Activated CD8-positive, alpha-beta memory T cell treated with anti-CD3 and anti-CD28 coated beads for 1 hour (primary cell): ENCODE data around the gene CDKN2AIPNL.
A peak's percentile ranks its signal among the peaks of the same experiment; 100 is the strongest.

Source experiments
- DNase-seq, 2 donors: peaks; one replicate each; pipeline ENCODE4 v3.0.0-alpha.2; 2020; ENCODE audit warnings: low read depth in 1 of 2; ENCODE audit errors: extremely low read depth in 1 of 2

Gene CDKN2AIPNL, protein sequence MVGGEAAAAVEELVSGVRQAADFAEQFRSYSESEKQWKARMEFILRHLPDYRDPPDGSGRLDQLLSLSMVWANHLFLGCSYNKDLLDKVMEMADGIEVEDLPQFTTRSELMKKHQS

DNA sequence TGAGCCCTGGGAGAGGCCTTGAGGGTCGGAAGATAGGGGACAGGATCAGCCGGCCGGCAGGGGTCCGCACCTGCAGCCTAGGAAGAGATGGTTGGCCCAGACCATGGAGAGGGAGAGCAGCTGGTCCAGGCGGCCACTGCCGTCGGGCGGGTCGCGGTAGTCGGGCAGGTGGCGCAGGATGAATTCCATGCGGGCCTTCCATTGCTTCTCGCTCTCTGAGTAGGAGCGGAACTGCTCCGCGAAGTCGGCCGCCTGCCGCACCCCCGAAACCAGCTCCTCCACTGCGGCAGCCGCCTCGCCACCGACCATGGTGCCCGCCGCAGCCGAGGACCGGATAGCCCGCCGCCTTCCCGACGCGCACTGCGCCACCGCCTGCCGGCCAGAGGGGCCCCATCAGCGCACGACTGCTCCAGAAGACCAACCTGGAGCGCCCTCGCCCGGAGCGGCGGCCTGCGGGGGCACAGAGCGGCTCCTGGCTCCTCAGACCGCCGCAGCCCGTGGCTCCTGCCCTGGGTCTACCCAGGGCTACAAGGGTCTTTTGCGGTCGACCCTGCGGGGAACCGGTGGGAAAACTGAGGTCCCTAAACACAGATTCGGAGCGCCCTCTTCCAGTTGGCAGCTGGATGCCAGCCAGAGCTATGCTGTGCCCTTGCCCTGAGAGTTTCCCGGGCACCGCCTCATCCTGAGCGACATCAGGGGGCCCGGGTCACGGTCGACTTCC is at the start of gene CDKN2AIPNL:
Gene CDKN2AIPNL (minus strand): TSS at position 336 of the 721 bp plus-strand sequence. CDS start 27 bp downstream, at position 309.
- DNase-seq, result peak; percentile 76 to 85

DNA sequence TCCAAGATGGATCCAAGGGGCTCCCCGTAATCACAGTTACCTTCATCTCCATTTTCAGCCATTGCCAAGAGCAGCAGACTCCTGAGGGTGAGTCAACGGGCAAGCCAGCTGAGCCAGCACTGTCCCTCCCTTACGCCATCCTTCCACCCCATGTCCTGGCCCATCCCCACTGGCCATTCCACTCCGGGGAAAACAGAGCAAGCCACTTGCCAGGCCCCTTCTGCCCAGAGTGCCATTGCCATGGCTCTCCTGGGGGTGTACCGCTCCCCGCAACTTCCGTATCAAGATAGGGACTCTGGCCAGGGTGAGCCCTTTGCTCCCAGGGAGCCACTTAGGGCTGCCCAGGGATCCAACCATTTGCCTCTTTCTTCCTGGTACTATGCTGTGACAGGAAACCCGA is 48.9 kb upstream of the CDKN2AIPNL start:
- no peak for DNase-seq

DNA sequence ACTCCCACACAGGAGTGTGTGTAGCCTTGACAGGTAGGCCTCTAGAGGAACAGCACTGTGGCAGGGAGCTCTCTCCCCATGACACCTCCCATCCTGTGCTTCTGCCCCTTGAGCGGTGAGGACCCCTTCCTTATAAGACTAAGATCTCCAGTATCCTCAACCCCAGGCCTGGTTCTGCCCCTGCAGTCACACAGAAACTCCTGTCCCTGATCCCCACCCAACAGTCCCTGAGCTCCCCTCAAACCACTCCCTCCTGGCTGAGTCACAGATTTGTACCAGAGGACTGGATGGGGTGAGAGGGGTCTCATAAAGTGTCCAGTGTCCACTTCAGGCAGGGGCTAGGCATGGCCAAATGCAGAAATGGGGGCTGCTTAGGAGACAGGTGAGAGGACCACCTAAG is 47.8 kb upstream of the CDKN2AIPNL start:
- no peak for DNase-seq

DNA sequence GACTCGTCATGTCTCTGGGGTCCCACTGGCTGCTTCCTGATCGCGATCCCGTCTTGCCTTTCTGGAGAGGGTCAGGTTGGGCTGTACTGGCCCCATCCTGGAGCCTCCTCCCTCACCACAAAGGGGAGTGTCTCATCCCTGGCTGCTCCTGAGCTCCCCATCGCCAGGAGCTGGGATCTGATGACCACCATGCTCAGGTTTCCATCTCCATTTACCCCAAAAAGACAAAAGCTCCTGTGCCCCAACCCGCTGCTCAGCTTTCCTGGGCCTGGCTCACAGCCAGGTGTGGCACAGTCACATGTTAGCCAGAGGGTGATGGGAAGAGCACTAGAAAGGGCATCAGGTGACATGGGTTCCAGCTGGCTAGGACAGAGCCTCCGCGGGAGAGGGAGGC is 47.3 kb upstream of the CDKN2AIPNL start:
- DNase-seq, result no peak

DNA sequence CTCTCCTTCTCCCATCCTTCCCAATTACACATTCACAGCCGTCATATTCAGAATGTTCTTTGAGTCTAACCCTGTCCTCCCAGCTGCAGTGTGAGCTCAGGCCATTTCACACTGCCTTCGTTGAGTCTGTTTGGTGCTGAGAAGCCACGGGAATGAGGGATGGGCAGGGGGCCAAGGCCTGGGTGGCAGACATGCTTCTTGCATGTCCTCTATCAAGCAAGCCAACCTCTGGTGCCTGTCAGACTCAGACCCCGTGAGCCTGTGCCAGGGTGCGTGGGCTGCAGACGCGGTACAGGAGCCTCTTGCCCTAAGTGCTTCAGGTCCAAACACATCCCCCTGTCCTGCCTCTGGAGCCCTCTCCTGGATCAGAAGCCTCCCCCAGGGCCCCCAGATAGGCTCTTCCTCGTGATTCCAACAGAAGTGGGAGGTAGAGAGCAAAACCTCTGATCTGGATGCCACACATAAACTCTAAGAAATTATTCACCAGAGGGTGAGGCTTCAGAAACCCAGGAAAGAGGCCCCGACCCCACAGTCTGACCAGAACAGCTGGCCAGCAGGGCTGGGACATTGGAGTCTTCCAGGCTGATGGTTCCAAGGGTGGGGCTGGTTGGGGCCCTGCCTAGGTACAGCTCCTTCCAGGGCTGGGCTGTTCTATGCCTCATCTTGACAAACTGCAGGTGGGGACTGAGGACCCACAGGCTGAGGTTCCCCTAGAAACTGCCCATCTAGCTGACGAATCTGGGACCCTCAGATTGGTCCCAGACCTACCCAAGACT is 46.7 kb upstream of the CDKN2AIPNL start:
- DNase-seq, result no peak

DNA sequence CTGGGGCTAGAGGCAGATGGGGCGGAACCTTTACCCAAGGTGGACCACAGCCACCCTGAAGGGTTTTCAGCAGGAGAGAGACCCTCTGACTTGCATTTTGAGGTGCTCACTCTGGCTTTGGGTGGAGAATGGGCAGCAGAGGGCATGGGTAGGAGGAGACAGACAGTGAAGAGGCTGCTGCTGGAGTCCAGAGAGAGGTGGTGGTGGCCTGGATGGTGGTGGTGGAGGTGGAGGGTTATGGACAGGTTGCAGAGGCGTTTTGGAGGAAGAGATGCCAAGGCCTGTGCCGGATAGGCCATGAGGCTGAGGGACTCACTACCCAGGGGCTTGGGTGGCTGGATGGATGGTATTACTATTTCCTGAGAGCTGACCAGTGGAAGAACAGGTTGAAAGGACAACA is 46.1 kb upstream of the CDKN2AIPNL start:
- DNase-seq, result no peak

DNA sequence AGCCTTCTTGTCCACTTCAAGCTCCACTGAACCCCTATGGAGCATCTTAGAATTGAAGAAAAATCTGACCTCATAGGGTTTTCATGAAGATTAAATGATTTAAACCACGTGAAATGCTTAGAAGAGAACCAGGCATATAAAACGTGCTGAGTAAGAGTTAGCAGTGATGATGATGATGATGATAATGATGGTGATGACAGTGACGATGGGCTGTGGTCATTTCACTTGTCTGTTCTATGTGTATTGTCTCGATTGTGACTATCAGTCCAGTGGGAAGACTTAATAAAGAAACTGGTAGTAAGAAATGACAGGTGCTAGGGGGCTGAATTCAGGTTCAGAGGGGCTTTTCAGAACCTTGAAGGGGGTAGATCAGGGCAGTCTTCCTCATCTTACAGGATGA is 45.1 kb upstream of the CDKN2AIPNL start:
- no peak for DNase-seq

DNA sequence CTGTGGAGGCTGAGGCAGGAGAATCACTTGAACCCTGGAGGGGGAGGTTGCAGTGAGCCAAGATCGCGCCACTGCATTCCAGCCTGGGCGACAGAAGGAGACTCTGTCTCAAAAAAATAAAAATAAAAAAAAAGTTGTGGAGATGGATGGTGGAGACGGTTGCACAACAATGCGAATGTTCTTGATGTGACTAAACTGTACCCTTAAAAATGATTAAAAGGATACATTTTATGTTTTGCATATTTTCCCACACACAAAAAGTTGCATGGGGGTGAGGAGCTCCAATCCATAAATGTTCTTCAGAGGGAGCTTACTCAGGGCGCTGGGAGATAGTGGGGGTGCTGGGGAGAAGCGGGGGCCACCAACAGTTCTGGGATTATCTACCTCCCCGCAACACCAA is 43.8 kb upstream of the CDKN2AIPNL start:
- no peak for DNase-seq

DNA sequence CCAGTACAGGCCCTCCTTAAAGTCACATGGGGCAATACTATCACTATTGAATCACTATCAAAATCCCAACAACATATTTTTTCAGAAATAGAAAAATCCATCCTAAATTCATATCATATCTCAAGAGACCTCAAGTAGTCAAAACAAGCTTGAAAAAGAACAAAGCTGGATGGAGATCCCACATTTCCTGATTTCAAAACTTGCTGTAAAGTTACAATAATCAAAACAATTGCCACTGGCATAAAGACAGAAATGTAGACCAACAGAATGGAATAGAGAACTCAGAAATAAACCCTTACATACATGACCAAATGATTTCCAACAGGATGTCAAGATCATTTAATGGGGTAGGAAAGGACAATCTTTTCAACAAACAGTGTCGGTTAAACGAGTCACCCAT is 41.3 kb upstream of the CDKN2AIPNL start:
- DNase-seq, result no peak

DNA sequence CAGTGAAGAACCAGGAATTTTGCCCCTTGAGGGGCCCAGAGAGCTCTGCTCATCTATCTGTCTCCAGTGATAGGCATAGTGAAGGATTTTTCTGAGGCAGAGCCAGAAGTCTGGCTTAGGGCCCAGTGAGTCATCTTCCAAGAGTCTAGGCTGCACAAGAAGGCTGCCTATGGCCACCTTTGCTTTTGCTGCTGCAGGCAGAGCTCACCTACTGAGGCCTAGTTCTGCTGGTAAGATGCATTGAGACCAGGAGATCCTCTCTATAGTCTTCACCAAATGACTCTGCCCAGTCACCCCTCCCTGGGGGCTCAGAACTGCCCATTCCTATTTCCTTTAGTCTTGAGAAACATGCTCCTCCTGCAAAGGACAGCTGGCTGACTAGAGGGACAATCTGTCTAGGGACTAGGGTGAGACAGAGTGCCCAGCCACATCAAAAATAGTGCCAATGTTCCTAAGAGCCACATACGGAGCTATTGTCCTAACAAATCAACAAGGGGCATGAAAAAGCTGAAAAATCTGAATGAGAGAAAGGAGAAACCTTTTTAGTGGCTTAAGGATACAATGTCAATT is 40.3 kb upstream of the CDKN2AIPNL start:
- no peak for DNase-seq

DNA sequence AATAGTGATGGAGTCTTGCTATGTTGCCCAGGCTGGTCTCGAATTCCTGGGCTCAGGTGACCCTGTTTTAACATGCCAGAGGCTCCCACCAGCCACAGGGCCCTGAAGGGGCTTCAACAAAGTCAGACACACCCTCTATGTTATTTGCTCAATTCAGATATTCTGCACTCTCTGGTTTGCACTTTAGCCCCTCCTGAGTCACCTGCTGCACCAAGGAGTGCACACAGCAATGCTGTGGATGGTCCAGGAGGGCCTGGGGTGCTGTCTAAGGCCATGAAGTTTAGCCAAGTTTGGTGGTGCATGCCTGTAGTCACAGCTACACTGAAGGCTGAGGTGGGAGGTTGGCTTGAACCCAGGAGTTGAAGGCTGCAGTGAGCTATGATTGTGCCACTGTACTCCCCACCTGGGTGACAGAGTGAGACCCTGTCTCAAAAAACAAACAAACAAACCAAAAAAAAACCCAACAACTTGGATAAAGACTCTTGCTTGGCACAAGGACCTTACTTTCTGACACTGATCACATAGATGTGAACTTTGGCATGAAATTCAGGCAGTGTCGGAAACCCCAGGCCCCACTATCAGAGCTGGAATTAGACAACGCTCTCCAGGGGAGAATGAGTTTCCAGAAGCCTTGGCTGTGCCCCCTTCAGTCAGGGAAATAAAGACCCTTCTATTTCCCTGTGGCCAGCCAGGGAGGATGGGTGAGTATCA is 39.7 kb upstream of the CDKN2AIPNL start:
- DNase-seq, result no peak

DNA sequence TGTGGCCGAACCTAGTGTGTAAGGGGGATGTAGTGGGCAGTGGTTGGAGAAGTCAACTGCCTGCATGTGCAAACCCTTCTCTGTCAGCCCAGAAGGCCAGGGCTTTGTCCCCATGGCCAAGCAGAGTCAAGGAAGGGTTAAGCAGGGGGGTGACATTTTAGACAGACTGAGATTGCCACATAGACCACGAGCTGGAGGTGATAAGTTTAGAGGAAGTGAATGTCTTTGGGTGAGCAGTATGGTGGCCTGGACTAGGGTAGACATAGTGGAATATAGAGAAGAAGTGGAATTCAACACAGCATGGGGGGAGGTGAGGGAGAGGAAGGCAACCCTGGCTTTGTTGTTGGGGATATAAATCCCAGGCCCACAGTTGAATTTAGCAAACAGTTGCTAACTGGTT is 38.7 kb upstream of the CDKN2AIPNL start:
- no peak for DNase-seq

DNA sequence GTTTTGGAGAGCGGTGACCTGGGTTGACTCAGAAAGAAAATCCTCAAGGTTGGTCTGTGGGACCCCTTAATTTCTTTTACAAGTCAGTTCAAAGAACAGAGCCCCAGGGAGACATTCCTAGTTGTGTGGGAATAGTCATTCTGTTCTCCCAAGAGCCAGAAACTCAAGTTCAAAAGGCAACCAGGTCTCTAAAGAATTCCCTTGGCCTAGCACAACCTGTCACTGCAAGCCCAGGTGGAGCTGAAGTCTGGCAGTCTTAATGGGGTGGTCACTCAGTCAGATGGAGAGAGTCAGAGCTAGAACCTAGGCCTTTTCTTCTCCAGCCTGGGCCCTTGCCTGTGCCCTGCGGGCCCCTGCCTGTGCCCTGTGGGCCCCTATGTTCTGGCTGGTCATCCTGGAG is 37.5 kb upstream of the CDKN2AIPNL start:
- no peak for DNase-seq

DNA sequence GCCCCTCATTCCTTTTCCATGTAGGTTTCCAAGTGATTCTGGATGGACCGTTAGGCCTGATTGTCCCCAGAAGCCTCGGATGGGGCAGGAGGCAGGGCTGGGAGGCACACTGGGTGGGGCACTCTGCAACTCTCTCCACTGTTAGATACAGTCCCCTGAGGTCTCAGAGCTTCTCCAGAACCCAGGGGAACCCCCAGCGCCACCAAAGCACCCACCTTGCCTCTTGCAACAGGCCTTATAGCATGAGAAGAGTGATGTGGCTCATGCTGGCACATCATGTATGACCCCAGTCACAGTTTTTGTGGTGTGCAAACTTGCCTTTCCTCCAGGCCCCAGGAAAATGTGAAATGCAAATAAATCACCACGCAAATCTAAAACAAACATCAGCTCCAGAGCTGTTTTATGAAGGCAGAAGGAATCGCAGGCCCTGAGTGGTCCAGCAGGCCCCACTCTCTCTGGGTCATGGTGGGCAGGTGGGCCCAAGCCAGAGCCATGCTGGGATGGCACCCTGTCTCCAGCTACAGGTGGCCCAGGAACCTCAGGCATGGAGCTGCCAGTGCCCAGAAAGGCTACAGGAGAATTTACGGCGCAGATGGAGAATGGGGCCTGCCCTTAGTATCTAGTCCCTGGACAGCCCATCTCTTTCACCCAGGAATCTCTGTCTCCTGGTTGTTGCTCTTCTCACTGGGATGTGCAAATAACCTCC is 36.3 kb upstream of the CDKN2AIPNL start:
- DNase-seq, result no peak

DNA sequence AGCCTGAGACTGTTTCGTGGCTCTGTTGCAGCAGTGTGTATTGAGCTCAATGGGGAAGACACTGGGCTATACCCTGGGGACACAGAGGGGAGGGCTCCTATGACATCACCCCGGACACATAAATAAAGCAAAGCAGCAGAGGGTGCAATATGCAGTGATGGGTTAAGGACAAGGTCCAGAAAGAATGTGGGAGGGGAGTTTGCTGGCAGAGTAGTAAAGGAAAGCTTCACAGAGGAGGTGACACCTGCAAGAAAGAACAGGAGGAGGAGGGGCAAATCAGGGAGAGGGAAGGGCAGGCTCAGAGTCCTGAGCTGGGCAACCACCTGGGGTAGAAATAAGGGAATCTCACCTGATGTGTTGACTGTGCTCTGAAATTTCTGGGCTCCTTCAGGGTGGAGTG is 35.3 kb upstream of the CDKN2AIPNL start:
- DNase-seq, result no peak

DNA sequence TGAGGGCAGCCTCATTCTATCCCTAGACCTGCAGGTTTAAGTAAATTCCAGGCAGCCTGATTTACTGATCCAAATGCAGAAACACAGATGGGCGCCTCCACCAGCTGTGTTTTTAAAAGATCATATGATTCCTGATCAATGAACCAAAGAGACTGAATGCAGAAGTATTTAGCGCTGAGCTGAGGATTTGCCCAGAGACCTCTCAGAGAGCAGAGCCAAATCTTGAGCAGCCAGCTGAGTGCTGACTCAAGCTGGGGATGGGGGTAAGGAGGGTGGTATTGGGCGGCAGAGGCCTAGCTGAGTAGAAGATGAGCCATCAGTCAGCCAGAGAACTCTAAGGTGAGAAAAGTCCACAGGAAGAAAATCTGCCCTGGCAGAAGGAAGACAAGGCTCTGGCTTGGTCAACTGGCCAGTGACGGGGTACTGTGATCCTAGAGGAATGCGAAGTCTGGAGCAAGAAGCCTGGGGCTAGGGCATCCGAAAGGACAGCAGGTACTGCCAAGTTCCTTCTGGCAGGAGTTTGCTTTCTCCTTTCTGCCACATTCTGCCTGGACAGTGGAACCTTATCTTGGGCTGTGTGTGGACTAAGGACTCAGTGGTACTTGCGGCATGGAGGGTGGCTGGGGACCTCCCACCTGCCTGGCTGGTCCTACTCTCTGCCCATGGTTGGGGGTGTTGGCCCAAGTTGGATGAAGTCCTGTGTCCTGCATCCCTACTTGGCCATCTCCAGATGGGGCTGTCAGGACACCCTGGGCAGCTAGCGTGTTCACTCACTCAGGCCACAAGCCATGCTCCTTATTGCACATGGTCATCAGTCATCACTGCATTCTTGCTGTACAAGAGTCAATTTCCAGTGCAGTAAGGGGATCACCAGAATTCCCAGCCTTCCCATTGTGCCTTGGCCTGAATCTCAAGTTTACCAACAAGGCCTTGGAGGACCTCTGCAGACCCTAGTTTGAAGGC is 34.5 kb upstream of the CDKN2AIPNL start:
- no peak for DNase-seq

DNA sequence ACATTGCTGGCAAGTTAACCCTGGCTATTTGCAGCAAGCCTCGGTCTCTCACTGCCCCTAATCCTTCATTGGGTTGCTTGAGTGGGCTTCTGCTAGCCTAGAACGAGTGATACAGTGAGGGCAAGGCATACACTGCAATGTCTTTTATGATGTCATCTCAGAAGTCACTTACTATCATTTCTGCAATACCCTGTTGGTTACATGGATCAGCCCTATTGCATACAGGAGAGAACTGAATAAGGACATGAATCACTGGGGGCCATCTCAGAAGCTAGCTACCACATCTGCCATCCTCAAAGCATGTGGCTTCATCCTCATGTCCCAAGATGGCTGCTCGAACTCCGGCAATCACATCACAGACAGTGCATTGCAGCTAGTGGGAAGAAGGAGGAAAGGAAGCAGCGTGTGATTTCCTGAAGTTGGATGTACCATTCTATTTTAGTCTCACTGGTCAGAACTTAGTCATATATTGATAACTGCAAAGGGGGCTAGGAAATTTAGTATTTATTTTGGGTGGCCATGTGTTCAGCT is 33.3 kb upstream of the CDKN2AIPNL start:
- DNase-seq, result no peak

DNA sequence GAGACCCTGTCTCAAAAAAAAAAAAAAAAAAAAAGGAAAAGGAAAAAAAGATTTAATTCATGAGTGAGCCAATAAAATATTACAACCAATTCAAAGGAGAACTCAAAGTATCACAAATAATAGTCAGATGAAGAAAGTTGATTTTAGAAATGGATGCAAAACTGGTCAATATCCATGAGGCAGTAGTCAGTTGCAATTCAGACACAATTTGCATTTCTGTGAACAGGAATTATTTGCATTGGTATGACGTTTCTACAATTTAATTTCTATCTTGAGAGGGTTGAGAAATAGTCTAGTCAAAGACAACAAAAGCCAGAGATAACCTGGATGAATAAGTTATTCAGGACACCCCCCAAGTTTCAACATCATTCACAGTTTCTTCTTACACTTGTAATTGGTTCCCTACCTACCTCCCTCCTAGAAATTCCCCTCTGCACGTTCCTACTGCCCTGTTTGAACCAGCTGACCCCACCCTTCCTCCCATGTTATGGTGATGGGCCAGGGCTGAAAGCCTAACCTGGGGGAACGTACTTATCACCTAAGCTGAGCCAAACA is 28.6 kb upstream of the CDKN2AIPNL start:
- no peak for DNase-seq

DNA sequence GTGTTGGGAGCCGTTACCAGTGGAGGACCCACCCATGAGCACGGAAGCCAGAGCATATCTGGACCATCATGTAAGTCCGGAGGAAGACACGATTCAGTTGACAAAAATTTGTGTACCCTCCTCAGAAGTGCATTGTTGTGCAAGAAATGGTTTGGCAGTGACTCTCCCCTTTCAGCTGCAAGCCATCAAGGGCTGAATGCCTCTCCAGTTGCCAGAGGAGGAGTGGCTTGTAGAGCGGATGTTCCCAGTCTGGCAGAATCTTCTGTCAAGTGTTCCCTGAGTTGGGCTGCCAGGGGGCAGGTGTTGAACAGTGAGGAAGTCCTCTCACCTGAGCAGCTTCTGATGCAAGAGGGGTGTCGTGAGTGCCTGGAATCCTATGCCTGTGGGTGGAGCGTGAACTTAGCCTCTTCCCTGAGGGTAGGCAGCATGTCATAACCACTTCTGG is 27.6 kb upstream of the CDKN2AIPNL start:
- no peak for DNase-seq
